CD14-positive monocyte (primary cell): ENCODE results near the gene C22orf39. TPM values are rescaled to one million over a fixed set of nuclear protein-coding genes. Genes with fewer than 3 reads are reported as not detected.
A peak's percentile ranks its signal among the peaks of the same experiment; 100 is the strongest.

Source experiments
- DNase-seq, 3 donors: peaks; one replicate each; pipeline ENCODE4 v3.0.0-alpha.2; 2011 to 2022
- H2AFZ ChIP-seq: 2 replicates; pipeline ENCODE4 v1.6.0; 2012; ENCODE audit warnings: mild to moderate bottlenecking, low read depth, low read length, inconsistent platforms; ENCODE audit not compliant: insufficient read depth, poor library complexity, severe bottlenecking
- H3K27ac ChIP-seq, 2 donors: 1 replicate in 1 of 2; 2 replicates in 1 of 2; pipeline ENCODE4 v1.5.1; 2012 to 2013; ENCODE audit warnings: low read length in 2 of 2, control low read depth in 1 of 2, inconsistent platforms in 1 of 2, low read depth in 1 of 2, mild to moderate bottlenecking in 1 of 2
- H3K27me3 ChIP-seq, 2 donors: one replicate each; pipeline versions ENCODE4 v1.6.0 to v1.6.1; 2011 to 2013; ENCODE audit warnings: low read length in 2 of 2; ENCODE audit not compliant: control insufficient read depth in 2 of 2, insufficient read depth in 2 of 2
- H3K36me3 ChIP-seq, 2 donors: replicated peaks in 1 of 2; 1 replicate in 1 of 2; 2 replicates in 1 of 2; pipeline versions ENCODE4 v1.5.1 to v1.6.1; 2012 to 2013; ENCODE audit warnings: low read length in 2 of 2, control low read depth in 1 of 2, inconsistent platforms in 1 of 2, mild to moderate bottlenecking in 1 of 2; ENCODE audit not compliant: insufficient read depth in 2 of 2, control insufficient read depth in 1 of 2
- H3K4me1 ChIP-seq, 2 donors: 1 replicate in 1 of 2; 2 replicates in 1 of 2; pipeline versions ENCODE4 v1.5.1 to v1.6.1; 2012 to 2013; ENCODE audit warnings: low read length in 2 of 2, control low read depth in 1 of 2, inconsistent platforms in 1 of 2, mild to moderate bottlenecking in 1 of 2, moderate library complexity in 1 of 2; ENCODE audit not compliant: insufficient read depth in 2 of 2, control insufficient read depth in 1 of 2
- H3K4me2 ChIP-seq: replicated peaks from 2 replicates; pipeline ENCODE3; 2012; ENCODE audit warnings: low read length, moderate library complexity, mild to moderate bottlenecking; ENCODE audit not compliant: poor library complexity, severe bottlenecking; ENCODE audit errors: extremely low read depth
- H3K4me3 ChIP-seq, 3 experiments: fragments of 200-600 bp in 1 of 3; sonication (generic) in 1 of 3; replicated peaks in 1 of 3; 1 replicate in 2 of 3; 2 replicates in 1 of 3; pipeline ENCODE4 v1.5.1; 2011 to 2013; ENCODE audit warnings: low read length in 3 of 3, mild to moderate bottlenecking in 3 of 3, control low read depth in 2 of 3, low read depth in 2 of 3, inconsistent platforms in 1 of 3, moderate library complexity in 1 of 3
- H3K79me2 ChIP-seq: 2 replicates; pipeline ENCODE4 v1.6.0; 2012; ENCODE audit warnings: mild to moderate bottlenecking, control low read depth, inconsistent platforms, low read length, moderate library complexity; ENCODE audit not compliant: insufficient read depth
- H3K9ac ChIP-seq: 2 replicates; pipeline ENCODE4 v1.6.0; 2017; ENCODE audit warnings: low read length, mild to moderate bottlenecking; ENCODE audit not compliant: insufficient read depth, poor library complexity, severe bottlenecking
- H3K9me3 ChIP-seq, 2 donors: replicated peaks in 1 of 2; 1 replicate in 1 of 2; 2 replicates in 1 of 2; pipeline versions ENCODE4 v1.5.1 to v1.6.1; 2012 to 2013; ENCODE audit warnings: low read length in 2 of 2, control low read depth in 1 of 2; ENCODE audit not compliant: control insufficient read depth in 1 of 2, insufficient read depth in 1 of 2
- H4K20me1 ChIP-seq: 2 replicates; pipeline ENCODE4 v1.6.0; 2012; ENCODE audit warnings: mild to moderate bottlenecking, low read length, control low read depth, moderate library complexity; ENCODE audit not compliant: insufficient read depth
- H3K27ac Mint-ChIP-seq, 7 donors: one replicate each; pipeline ENCODE4 v1.8.0; 2020; ENCODE audit warnings: mild to moderate bottlenecking in 7 of 7, mixed read lengths in 7 of 7, moderate library complexity in 6 of 7, inconsistent platforms in 2 of 7
- H3K27me3 Mint-ChIP-seq, 3 donors: one replicate each; pipeline ENCODE4 v1.8.0; 2021 to 2022; ENCODE audit warnings: low read depth in 3 of 3, mild to moderate bottlenecking in 3 of 3, mixed read lengths in 3 of 3, moderate library complexity in 3 of 3, inconsistent platforms in 1 of 3
- H3K36me3 Mint-ChIP-seq, 2 donors: one replicate each; pipeline ENCODE4 v1.8.0; 2020; ENCODE audit warnings: mixed read lengths in 2 of 2, inconsistent platforms in 1 of 2, mild to moderate bottlenecking in 1 of 2
- H3K4me1 Mint-ChIP-seq: one replicate; pipeline ENCODE4 v1.8.0; 2020; ENCODE audit warnings: mild to moderate bottlenecking, mixed read lengths
- H3K4me3 Mint-ChIP-seq, 2 donors: one replicate each; pipeline ENCODE4 v1.8.0; 2020; ENCODE audit warnings: mild to moderate bottlenecking in 2 of 2, mixed read lengths in 2 of 2, moderate library complexity in 1 of 2
- H3K9me3 Mint-ChIP-seq, 7 donors: one replicate each; pipeline ENCODE4 v1.8.0; 2020 to 2022; ENCODE audit warnings: mixed read lengths in 7 of 7, mild to moderate bottlenecking in 6 of 7, moderate library complexity in 6 of 7, inconsistent platforms in 2 of 7
- CTCF ChIP-seq: fragments of 200-600 bp; IDR thresholded peaks from one replicate; pipeline ENCODE4 v1.8.0; 2022; ENCODE audit warnings: antibody characterized with exemption, mild to moderate bottlenecking
- WGBS: methylation state at CpG from one replicate; pipeline ENCODE4 v1.1.5; 2013; ENCODE audit warnings: missing lambda C conversion rate; ENCODE audit not compliant: insufficient coverage; 5-methylcytosine and 5-hydroxymethylcytosine counted together
- intact Hi-C, 2 donors: fragments of 100-400 bp; cut with micrococcal nuclease; formaldehyde crosslinking; loops; one replicate each; pipeline versions ENCODE4 v1.15.0 to v1.15.1; 2023
- polyA plus RNA-seq, 3 donors: library from polyadenylated mRNA; depleted of rRNA in 1 of 3; unstranded in 2 of 3; stranded (reverse) in 1 of 3; fragments of 300-500 nt in 2 of 3; fragments of >200 nt in 1 of 3; fragmentation: Illumina TruSeq in 2 of 3; gene quantifications; 1 replicate in 2 of 3; 2 replicates in 1 of 3; pipeline ENCODE4 v1.2.3, GENCODE V29; 2012 to 2021

Gene C22orf39
- polyA plus RNA-seq, 3 donors: 21.2 to 40.3 (median 38.4) TPM

- 93% methylated on average over 2 of the region's 4 CpGs for WGBS
- intact Hi-C loops: loop anchor here in 1 of 2 donors (10.0 kb wide), 1 partner anchor 60 kb away; no protein-coding TSS in a partner anchor
- peaks cover 80 to 100% of the 10 kb centered on the region in 2 donors for H3K36me3 ChIP-seq
- no peak overlapping the region for H2AFZ ChIP-seq
- no peaks in the 10 kb centered on the region for H3K4me1 ChIP-seq
- H3K4me1 Mint-ChIP-seq: no peaks in the 10 kb centered on the region
- peaks cover 89 to 96% of the 10 kb centered on the region in 2 donors for H3K36me3 Mint-ChIP-seq
- H3K27me3 Mint-ChIP-seq: peaks cover 0 to 6% (median 0%) of the 10 kb centered on the region in 3 donors
- DNase-seq: no peak
- H3K27ac ChIP-seq: no peak overlapping the region
- no peaks in the 10 kb centered on the region for H3K27me3 ChIP-seq
- H3K4me3 Mint-ChIP-seq: no peak overlapping the region
- no peaks in the 10 kb centered on the region for H3K79me2 ChIP-seq
- H3K9me3 ChIP-seq: no peaks in the 10 kb centered on the region
- no peak overlapping the region for H3K4me2 ChIP-seq
- no peak overlapping the region for H3K4me3 ChIP-seq
- no peak overlapping the region for H3K9ac ChIP-seq
- no peaks in the 10 kb centered on the region for H3K9me3 Mint-ChIP-seq
- peak overlapping the region in 2 of 7 donors; percentile 6 to 55 for H3K27ac Mint-ChIP-seq
- H4K20me1 ChIP-seq: peaks cover 7% of the 10 kb centered on the region
- TF ChIP-seq CTCF: no peak
Observed at GRCh38 chr22:19464975-19465374, 17.5 kb upstream of the C22orf39 start.

- H3K4me3 ChIP-seq: no peak overlapping the region
- peaks cover 86 to 96% of the 10 kb centered on the region in 2 donors for H3K36me3 Mint-ChIP-seq
- H3K4me1 ChIP-seq: no peaks in the 10 kb centered on the region
- peaks cover 7% of the 10 kb centered on the region for H4K20me1 ChIP-seq
- H3K9me3 Mint-ChIP-seq: no peaks in the 10 kb centered on the region
- no peak for TF ChIP-seq CTCF
- H3K36me3 ChIP-seq: peaks cover 76 to 99% of the 10 kb centered on the region in 2 donors
- H3K27me3 ChIP-seq: no peaks in the 10 kb centered on the region
- no peaks in the 10 kb centered on the region for H3K4me1 Mint-ChIP-seq
- intact Hi-C loops: loop anchor here in 1 of 2 donors (10.0 kb wide), 1 partner anchor 60 kb away; no protein-coding TSS in a partner anchor
- WGBS: 92% methylated on average over 1 of the region's 1 CpG
- H2AFZ ChIP-seq: no peak overlapping the region
- no peak overlapping the region for H3K4me3 Mint-ChIP-seq
- H3K27ac ChIP-seq: no peak overlapping the region
- no peak overlapping the region for H3K9ac ChIP-seq
- H3K79me2 ChIP-seq: no peaks in the 10 kb centered on the region
- H3K27me3 Mint-ChIP-seq: peaks cover 0 to 6% (median 0%) of the 10 kb centered on the region in 3 donors
- DNase-seq: no peak
- H3K9me3 ChIP-seq: no peaks in the 10 kb centered on the region
- peak overlapping the region in 1 of 7 donors; percentile 6 for H3K27ac Mint-ChIP-seq
- no peak overlapping the region for H3K4me2 ChIP-seq
Observed at GRCh38 chr22:19464546-19464945, 17.0 kb upstream of the C22orf39 start.
